Thoracic aorta (tissue), 2 donors: ENCODE measurements around the gene PPARG. TPM values are rescaled to one million over a fixed set of nuclear protein-coding genes. Genes with fewer than 3 reads are reported as not detected.

ENCODE experiments used
- ATAC-seq: fragments of 150-250 bp; one replicate; pipeline ENCODE4 v1.8.0; 2017; ENCODE audit warnings: low read depth; ENCODE audit not compliant: insufficient number of reproducible peaks, low FRiP score
- DNase-seq: peaks from one replicate; pipeline ENCODE4 v3.0.0-alpha.2; 2020; ENCODE audit warnings: low spot score
- H3K27ac ChIP-seq, 2 donors: fragments of 200-600 bp; sonication (generic); 1 replicate in 1 of 2; 2 replicates in 1 of 2; pipeline ENCODE4 v1.5.1; 2016; ENCODE audit warnings: mild to moderate bottlenecking in 2 of 2, moderate library complexity in 2 of 2
- H3K27me3 ChIP-seq: fragments of 200-600 bp; sonication (generic); replicated peaks from 2 replicates; pipeline ENCODE4 v1.6.0; 2016; ENCODE audit warnings: mild to moderate bottlenecking; ENCODE audit not compliant: insufficient read depth
- H3K36me3 ChIP-seq: fragments of 200-600 bp; sonication (generic); one replicate; pipeline ENCODE4 v1.5.1; 2016
- H3K4me1 ChIP-seq, 2 donors: fragments of 200-600 bp; sonication (generic); 1 replicate in 1 of 2; 2 replicates in 1 of 2; pipeline versions ENCODE4 v1.5.1 to v1.6.0; 2016; ENCODE audit warnings: low read depth in 2 of 2, mild to moderate bottlenecking in 1 of 2; ENCODE audit not compliant: control insufficient read depth in 1 of 2
- H3K4me3 ChIP-seq: fragments of 200-600 bp; sonication (generic); 2 replicates; pipeline ENCODE4 v1.5.1; 2016; ENCODE audit warnings: mild to moderate bottlenecking
- H3K9me3 ChIP-seq: fragments of 200-600 bp; sonication (generic); 2 replicates; pipeline ENCODE4 v1.5.1; 2016
- total RNA-seq, 2 donors: library from RNA; depleted of rRNA; stranded (reverse); fragments of >200 nt; gene quantifications; one replicate each; pipeline versions ENCODE4 v1.1.0 to v1.2.3, GENCODE V29; 2016
- TF ChIP-seq, protein P1 (sequence below): fragments of 200-600 bp; sonication (generic); IDR thresholded peaks from one replicate; pipeline ENCODE4 v1.5.1; 2019; ENCODE audit warnings: antibody characterized with exemption

Gene PPARG
- total RNA-seq, 2 donors from 2014 or later: 8.5 to 13.1 TPM

DNA sequence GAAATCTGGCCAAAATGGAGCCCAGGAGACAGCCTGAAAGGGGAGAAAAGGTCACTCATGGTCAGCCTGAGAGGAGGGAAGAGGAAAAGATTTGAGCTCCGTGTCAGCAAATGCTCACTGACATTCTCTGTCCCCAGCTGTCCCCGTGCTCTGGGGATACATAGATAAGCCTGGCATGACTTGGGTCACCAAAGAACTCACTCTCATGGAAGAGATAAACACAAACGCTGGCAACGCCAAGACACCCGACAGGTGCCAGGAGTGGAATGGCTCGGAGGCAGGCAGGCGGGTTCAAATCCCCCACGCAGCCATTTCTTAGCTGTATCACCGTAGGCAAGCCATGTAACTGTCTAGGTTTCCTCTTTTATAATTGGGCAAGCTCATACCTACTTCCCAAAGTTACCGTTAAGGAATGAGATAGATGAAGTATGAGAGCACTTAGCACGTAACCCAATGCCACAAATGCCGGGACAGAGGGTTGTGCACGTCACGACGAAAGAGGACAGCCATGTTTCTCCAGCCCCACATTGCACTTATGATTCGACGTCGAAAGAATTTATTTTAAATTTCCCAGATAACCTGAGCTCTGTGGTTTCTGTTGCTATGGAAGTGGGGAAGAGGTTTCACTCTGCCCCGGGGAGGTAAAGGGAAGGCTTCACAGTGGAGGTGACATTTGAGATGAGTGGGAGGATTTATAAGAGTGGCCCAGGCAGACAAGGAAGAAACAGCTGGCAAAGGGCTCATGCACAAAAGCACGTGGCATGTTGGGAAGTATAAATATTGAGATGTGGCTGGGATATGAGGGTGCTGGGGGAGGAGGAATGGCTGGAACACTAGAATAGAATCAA, 154.0 kb downstream of the PPARG start:
- no peaks in the 10 kb centered on the region for H3K36me3 ChIP-seq
- H3K9me3 ChIP-seq: no peaks in the 10 kb centered on the region
- H3K27ac ChIP-seq: no peak overlapping the region
- no peaks in the 10 kb centered on the region for H3K27me3 ChIP-seq
- TF ChIP-seq, protein P1, sequence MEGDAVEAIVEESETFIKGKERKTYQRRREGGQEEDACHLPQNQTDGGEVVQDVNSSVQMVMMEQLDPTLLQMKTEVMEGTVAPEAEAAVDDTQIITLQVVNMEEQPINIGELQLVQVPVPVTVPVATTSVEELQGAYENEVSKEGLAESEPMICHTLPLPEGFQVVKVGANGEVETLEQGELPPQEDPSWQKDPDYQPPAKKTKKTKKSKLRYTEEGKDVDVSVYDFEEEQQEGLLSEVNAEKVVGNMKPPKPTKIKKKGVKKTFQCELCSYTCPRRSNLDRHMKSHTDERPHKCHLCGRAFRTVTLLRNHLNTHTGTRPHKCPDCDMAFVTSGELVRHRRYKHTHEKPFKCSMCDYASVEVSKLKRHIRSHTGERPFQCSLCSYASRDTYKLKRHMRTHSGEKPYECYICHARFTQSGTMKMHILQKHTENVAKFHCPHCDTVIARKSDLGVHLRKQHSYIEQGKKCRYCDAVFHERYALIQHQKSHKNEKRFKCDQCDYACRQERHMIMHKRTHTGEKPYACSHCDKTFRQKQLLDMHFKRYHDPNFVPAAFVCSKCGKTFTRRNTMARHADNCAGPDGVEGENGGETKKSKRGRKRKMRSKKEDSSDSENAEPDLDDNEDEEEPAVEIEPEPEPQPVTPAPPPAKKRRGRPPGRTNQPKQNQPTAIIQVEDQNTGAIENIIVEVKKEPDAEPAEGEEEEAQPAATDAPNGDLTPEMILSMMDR: no peak
- ATAC-seq: no peak
- no peak overlapping the region for H3K4me3 ChIP-seq
- peaks cover 0 to 13% of the 10 kb centered on the region in 2 donors for H3K4me1 ChIP-seq
- DNase-seq: no peak

DNA sequence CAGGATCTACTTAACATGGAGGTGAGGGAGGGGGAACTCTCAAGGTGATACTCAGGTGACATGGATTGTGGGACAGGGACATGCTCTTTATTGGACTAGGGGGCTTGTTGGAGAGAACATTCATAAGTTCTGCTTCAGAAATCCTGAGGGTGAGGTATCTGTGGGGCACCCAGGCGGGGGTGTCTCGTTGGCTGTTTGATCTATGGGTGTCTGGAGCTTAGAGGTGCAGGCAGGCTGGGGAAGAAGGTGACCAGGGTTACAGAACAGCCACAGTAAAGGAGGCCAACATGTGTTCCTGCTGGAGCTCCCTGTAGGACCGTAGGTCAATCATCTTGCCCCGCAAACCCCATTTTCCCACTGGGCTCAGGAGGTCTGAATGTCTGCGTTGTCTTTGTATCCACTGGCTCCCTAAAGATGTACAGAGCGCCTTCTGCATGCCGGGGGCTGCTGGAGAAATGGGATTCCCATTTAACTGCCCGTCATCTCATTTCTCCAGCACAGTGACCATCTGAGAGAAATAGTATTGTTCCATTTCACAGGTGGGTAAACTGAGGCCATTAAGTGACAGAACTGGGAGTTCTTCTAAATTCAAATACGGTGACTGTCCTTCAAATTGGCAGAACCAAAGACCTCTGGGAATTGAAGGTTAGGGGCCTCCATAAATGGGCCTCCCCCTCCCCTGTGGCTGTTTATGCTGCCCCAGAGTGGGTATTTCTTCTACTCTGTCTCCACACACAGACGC, 155.1 kb downstream of the PPARG start:
- Histone ChIP-seq H3K27ac (no peak overlapping the region), H3K4me3 (no peak overlapping the region), H3K27me3 (no peaks in the 10 kb centered on the region), H3K9me3 (no peaks in the 10 kb centered on the region), H3K36me3 (no peaks in the 10 kb centered on the region), H3K4me1 (peaks cover 0 to 13% of the 10 kb centered on the region in 2 donors)
- ATAC-seq: no peak
- TF ChIP-seq, protein P1: no peak
- no peak for DNase-seq

DNA sequence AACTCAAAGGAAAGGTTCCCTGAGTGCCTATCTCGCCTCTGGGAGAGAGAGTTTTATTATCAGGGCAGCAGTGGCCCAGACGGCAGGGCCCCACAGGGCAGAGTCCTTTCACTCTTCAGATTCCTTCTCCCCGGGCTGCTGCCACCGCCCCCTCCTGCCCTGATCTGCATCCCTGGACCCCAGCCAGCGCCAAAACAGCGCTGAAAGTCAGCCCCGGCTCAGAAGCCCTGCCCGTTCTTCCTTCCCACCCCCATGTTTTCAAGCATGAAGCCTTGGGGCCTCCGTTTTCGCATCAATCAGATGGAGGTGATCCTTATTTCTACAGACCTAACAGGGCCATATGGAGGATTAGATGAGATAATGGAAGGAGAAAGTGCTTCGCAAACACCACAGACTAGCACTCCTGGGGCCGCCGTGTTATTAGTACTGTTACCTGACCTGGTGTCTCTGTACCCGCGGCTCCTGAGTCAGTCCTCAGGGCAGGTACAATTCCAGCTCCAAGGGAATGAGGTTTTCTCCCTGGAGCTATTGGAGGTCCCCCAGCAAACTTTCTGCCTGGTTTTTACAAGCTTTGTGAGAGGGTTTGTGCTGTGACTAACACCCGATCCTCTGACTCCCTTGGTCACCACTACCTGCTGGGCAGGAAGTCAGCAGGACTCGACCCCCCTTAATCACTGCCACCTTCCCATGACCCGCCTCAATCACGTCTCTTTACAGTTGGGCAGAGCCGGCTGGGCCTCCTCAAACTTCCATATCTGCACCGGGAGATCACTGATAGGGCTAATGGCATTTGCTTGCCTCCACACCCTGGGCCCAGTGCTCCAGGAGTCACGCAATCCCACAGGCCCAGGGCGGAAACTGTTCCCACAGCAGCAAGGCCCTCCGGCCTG, 156.0 kb downstream of the PPARG start:
- Histone ChIP-seq H3K27ac (no peak overlapping the region), H3K27me3 (no peaks in the 10 kb centered on the region), H3K4me3 (no peak overlapping the region), H3K36me3 (no peaks in the 10 kb centered on the region), H3K9me3 (no peaks in the 10 kb centered on the region), H3K4me1 (peaks cover 0 to 13% of the 10 kb centered on the region in 2 donors)
- ATAC-seq (no peak), DNase-seq (no peak)
- TF ChIP-seq, protein P1: no peak

DNA sequence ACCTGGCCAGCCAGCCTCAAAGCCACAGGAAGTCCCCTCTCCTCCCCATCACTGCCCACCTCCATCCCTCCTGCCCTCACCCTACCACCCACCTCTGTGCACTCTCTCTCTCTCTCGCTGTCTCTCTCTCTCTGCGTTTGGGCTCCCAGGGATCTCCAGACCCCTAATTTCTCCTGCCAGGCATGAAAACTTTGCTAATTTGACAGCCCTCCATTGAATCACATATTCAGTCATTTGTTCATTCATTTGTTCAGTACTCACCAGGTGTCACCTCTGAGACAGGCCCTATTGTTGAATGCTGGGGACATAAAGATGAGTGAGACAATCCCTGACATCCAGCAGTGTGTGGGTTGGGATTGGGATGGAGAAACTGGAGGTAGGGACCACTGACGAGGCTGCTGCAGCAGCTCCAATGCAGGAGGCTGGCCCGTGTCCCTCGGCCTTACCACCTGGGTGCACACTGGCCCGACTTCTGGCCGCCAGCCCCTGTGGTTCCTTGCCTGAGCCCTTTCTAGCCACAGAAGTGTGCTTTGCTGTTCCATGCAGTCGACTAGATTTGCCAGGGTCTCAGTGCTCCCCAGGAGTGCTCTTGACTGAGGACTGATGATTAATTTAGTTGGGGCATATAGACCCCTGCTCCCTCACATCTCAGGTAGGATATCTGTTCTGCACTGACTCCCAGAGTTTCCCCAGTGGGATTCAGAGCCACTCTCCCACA, 156.8 kb downstream of the PPARG start:
- DNase-seq (no peak), ATAC-seq (no peak)
- Histone ChIP-seq H3K4me3 (no peak overlapping the region), H3K36me3 (no peaks in the 10 kb centered on the region), H3K4me1 (peaks cover 0 to 8% of the 10 kb centered on the region in 2 donors), H3K27me3 (no peaks in the 10 kb centered on the region), H3K9me3 (no peaks in the 10 kb centered on the region), H3K27ac (no peak overlapping the region)
- TF ChIP-seq, protein P1: no peak
